Suprapubic skin (tissue), 4 donors: ENCODE data around the gene GRM7.

Source experiments
- CTCF ChIP-seq, 2 donors: fragments of 200-600 bp in 1 of 2; fragments of 450-650 bp in 1 of 2; sonication (generic) in 1 of 2; IDR thresholded peaks; one replicate each; pipeline ENCODE4 v1.5.1; 2016 to 2019; ENCODE audit warnings: antibody characterized with exemption in 2 of 2, mild to moderate bottlenecking in 1 of 2, moderate library complexity in 1 of 2
- POLR2A ChIP-seq, 2 donors: fragments of 450-650 bp; IDR thresholded peaks; one replicate each; pipeline ENCODE4 v1.6.1; 2017; ENCODE audit warnings: antibody characterized with exemption in 2 of 2, mild to moderate bottlenecking in 2 of 2, moderate library complexity in 2 of 2
- POLR2AphosphoS5 ChIP-seq, 3 donors: sonication (generic); formaldehyde crosslinking; IDR thresholded peaks; one replicate each; pipeline ENCODE4 v1.6.1; 2017; ENCODE audit warnings: antibody characterized with exemption in 3 of 3

GRCh38 chr3:7293286-7293685 is 432.4 kb downstream of the GRM7 start:
- TF ChIP-seq CTCF (IDR thresholded peaks at IDR 0.05) (no peak), POLR2AphosphoS5 (IDR thresholded peaks at IDR 0.05) (no peak), POLR2A (IDR thresholded peaks at IDR 0.05) (no peak)
